ENCODE measurements around the gene MEF2D. TPM values are rescaled to one million over a fixed set of nuclear protein-coding genes. Genes with fewer than 3 reads are reported as not detected.

MEF2D gene
- 48.4 and 54.1 TPM in 2 replicates for total RNA-seq (2022)
- percentile 83 among the genes with signal in this experiment for Bru-seq, nascent RNA
- BruChase-seq, experiment 1, labeled RNA remaining after a 6-hour chase = percentile 74 among the genes with signal in this experiment
- BruChase-seq, experiment 2, labeled RNA remaining after a 2-hour chase = percentile 84 among the genes with signal in this experiment
- long read RNA-seq, full-length matches to known transcripts = 4 of 143 reads
- long read RNA-seq, partial matches to known transcripts = 8 of 143 reads
- long read RNA-seq, other reads (novel, unspliced or antisense) = 131 of 143 reads

- peaks cover 83% of the 10 kb centered on the region for H3K36me3 Mint-ChIP-seq (ENCODE audit: insufficient read depth, unreplicated experiment)
- intact Hi-C loops (cut with micrococcal nuclease; ENCODE audit: unreplicated experiment) = loop anchor here (5.0 kb wide), 2 partner anchors 72 to 218 kb away; partner anchors contain the start of genes IQGAP3, SMG5 and TMEM79
Measured at GRCh38 chr1:156500543-156500792, at the start of gene MEF2D. MEF2D (minus strand) TSS chr1:156500775; CDS start chr1:156483292, 17,483 bp downstream.

DNA sequence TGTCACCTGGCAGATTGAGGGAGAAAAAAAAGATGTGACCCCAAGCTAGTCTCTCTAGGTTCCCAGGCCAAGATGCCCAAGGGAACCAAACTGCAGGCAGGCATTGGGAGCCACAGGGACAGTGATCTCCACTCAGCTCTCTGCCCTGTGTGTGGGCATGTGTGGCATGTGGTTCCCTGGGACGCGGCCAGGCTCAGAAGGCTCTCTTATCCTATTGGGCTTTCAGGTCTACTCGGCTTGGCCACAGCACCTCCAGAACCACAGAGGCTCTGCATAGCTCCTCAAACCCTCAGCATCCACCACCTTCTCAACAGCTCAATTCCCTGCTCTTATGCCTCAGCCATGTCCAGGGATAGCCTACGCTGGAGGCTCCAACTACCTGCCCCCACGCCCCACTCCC is 49.8 kb upstream of the MEF2D start:
- H3K27ac Mint-ChIP-seq (ENCODE audit: unreplicated experiment) = no peak overlapping the region
- peaks cover 36% of the 10 kb centered on the region for H3K36me3 Mint-ChIP-seq (ENCODE audit: insufficient read depth, unreplicated experiment)
- peaks cover 21% of the 10 kb centered on the region for H3K4me1 Mint-ChIP-seq (ENCODE audit: low read depth, unreplicated experiment)
- no peak overlapping the region for H3K4me3 Mint-ChIP-seq (ENCODE audit: low read depth, unreplicated experiment)
- BruUV-seq (replicated peaks) = no TSS peak
- CTCF ChIA-PET = interaction anchor here (0.5 kb wide), 1 partner anchor 92 kb away, joined by 3 read pairs; no protein-coding TSS in a partner anchor
- TF ChIP-seq CTCF (IDR thresholded peaks at IDR 0.05; ENCODE audit: unreplicated experiment) = no peak
- no peaks in the 10 kb centered on the region for H3K9me3 Mint-ChIP-seq (ENCODE audit: low read depth, unreplicated experiment)
- intact Hi-C loops (cut with micrococcal nuclease; ENCODE audit: unreplicated experiment) = no loop called here
- DNase-seq = no peak
- H3K27me3 Mint-ChIP-seq (ENCODE audit: unreplicated experiment) = no peaks in the 10 kb centered on the region

More at GRCh38 chr1:156500543-156500792, at the start of gene MEF2D:
- CTCF ChIA-PET = interaction anchor here (0.6 to 3.8 kb wide), 13 partner anchors 15 to 161 kb away, joined by 3 to 36 read pairs (median 5); no protein-coding TSS in a partner anchor
- H3K9me3 Mint-ChIP-seq (ENCODE audit: low read depth, unreplicated experiment) = no peaks in the 10 kb centered on the region
- H3K27ac Mint-ChIP-seq (ENCODE audit: unreplicated experiment) = peak within 1 kb of the TSS; percentile 97
- H3K4me1 Mint-ChIP-seq (ENCODE audit: low read depth, unreplicated experiment) = peaks cover 66% of the 10 kb centered on the region
- H3K27me3 Mint-ChIP-seq (ENCODE audit: unreplicated experiment) = no peaks in the 10 kb centered on the region
- TF ChIP-seq CTCF (IDR thresholded peaks at IDR 0.05; ENCODE audit: unreplicated experiment) = no peak
- TSS peak; percentile 58 for BruUV-seq (replicated peaks)
- DNase-seq = no peak
- H3K4me3 Mint-ChIP-seq (ENCODE audit: low read depth, unreplicated experiment) = peak within 1 kb of the TSS; percentile 88

DNA sequence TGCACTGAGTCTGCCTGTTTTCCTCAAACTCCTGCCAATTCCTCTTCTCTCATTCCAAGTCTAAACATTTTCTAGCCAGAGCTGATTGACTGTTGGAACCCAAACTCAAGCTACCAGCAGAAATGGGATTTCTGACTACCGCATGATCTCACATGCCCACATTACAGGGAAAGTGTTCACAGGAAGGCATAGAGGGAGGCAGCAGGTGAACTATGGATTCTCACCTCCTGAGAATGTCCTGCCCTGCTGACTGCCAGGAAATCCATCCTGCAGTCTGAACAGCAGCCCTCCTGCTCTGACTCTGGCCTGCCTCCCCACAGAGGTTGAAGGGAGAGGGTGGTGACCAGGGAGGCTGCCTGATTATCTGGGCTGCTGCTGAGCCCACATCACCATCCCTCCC is 49.3 kb upstream of the MEF2D start:
- Mint-ChIP-seq H3K4me3 (ENCODE audit: low read depth, unreplicated experiment) (no peak overlapping the region), H3K27me3 (ENCODE audit: unreplicated experiment) (no peaks in the 10 kb centered on the region), H3K9me3 (ENCODE audit: low read depth, unreplicated experiment) (no peaks in the 10 kb centered on the region), H3K36me3 (ENCODE audit: insufficient read depth, unreplicated experiment) (peaks cover 36% of the 10 kb centered on the region), H3K4me1 (ENCODE audit: low read depth, unreplicated experiment) (peaks cover 26% of the 10 kb centered on the region), H3K27ac (ENCODE audit: unreplicated experiment) (no peak overlapping the region)
- no peak for DNase-seq
- no TSS peak for BruUV-seq (replicated peaks)
- TF ChIP-seq CTCF (IDR thresholded peaks at IDR 0.05; ENCODE audit: unreplicated experiment) = no peak
- CTCF ChIA-PET = interaction anchor here (0.5 kb wide), 1 partner anchor 91 kb away, joined by 3 read pairs; no protein-coding TSS in a partner anchor
- intact Hi-C loops (cut with micrococcal nuclease; ENCODE audit: unreplicated experiment) = no loop called here

GRCh38 chr1:156549390-156549789 is 48.8 kb upstream of the MEF2D start:
- Mint-ChIP-seq H3K9me3 (ENCODE audit: low read depth, unreplicated experiment) (no peaks in the 10 kb centered on the region), H3K4me3 (ENCODE audit: low read depth, unreplicated experiment) (no peak overlapping the region), H3K27me3 (ENCODE audit: unreplicated experiment) (no peaks in the 10 kb centered on the region), H3K4me1 (ENCODE audit: low read depth, unreplicated experiment) (peaks cover 31% of the 10 kb centered on the region), H3K27ac (ENCODE audit: unreplicated experiment) (no peak overlapping the region), H3K36me3 (ENCODE audit: insufficient read depth, unreplicated experiment) (peaks cover 40% of the 10 kb centered on the region)
- CTCF ChIA-PET = no interaction called here
- no peak for DNase-seq
- TF ChIP-seq CTCF (IDR thresholded peaks at IDR 0.05; ENCODE audit: unreplicated experiment) = no peak
- intact Hi-C loops (cut with micrococcal nuclease; ENCODE audit: unreplicated experiment) = no loop called here
- BruUV-seq (replicated peaks) = no TSS peak
